HCT116 (cell line): ENCODE data around the gene SUPT3H.

Experiments
- CEBPB ChIP-seq: IDR thresholded peaks from 2 replicates; pipeline ENCODE4 v1.6.1; 2012; ENCODE audit warnings: low read depth
- ELF1 ChIP-seq: IDR thresholded peaks from 2 replicates; pipeline ENCODE4 v1.6.1; 2012; ENCODE audit warnings: low read depth, borderline replicate concordance
- EZH2 ChIP-seq: fragments of 200-600 bp; sonication (generic); IDR thresholded peaks from 2 replicates; pipeline ENCODE4 v1.6.1; 2017; ENCODE audit warnings: antibody characterized with exemption, mixed run types
- JUND ChIP-seq: IDR thresholded peaks from 2 replicates; pipeline ENCODE4 v1.6.1; 2012
- POLR2A ChIP-seq: IDR thresholded peaks from 2 replicates; pipeline ENCODE4 v1.7.0; 2011; ENCODE audit warnings: borderline replicate concordance; ENCODE audit not compliant: insufficient read depth, insufficient read length; ENCODE audit errors: extremely low read depth
- POLR2AphosphoS5 ChIP-seq: IDR thresholded peaks from 2 replicates; pipeline ENCODE4 v1.6.1; 2011; ENCODE audit warnings: mild to moderate bottlenecking, low read depth, low read length, moderate library complexity
- RAD21 ChIP-seq: IDR thresholded peaks from 2 replicates; pipeline ENCODE4 v1.6.1; 2012; ENCODE audit warnings: low read depth, mild to moderate bottlenecking
- SIN3A ChIP-seq: IDR thresholded peaks from 2 replicates; pipeline ENCODE4 v1.6.1; 2012; ENCODE audit warnings: low read depth
- SP1 ChIP-seq: IDR thresholded peaks from 2 replicates; pipeline ENCODE4 v1.6.1; 2012; ENCODE audit warnings: low read depth
- YY1 ChIP-seq: IDR thresholded peaks from 2 replicates; pipeline ENCODE4 v1.6.1; 2011; ENCODE audit warnings: low read length, low read depth, moderate library complexity, mild to moderate bottlenecking; ENCODE audit not compliant: insufficient replicate concordance; ENCODE audit errors: extremely low read depth
- ZNF274 ChIP-seq: fragments of 200-500 bp; sonication (Bioruptor generic); IDR thresholded peaks from 2 replicates; pipeline ENCODE4 v1.6.1; 2014; ENCODE audit warnings: mild to moderate bottlenecking, low read depth, low read length, inconsistent platforms
- TF ChIP-seq, protein P1 (sequence below), 3 experiments: fragments of 200-600 bp in 1 of 3; sonication (generic) in 1 of 3; IDR thresholded peaks in 2 of 3; conservative IDR thresholded peaks in 1 of 3; 2 replicates each; pipeline ENCODE4 v1.5.1; 2012 to 2017; ENCODE audit warnings: low read depth in 2 of 3, low read length in 2 of 3, antibody characterized with exemption in 1 of 3, borderline replicate concordance in 1 of 3, control low read depth in 1 of 3, mild to moderate bottlenecking in 1 of 3, mixed read lengths in 1 of 3, mixed run types in 1 of 3, moderate library complexity in 1 of 3; ENCODE audit not compliant: insufficient read depth in 1 of 3
- TF ChIP-seq, protein P2 (sequence below): IDR thresholded peaks from 2 replicates; pipeline ENCODE4 v1.6.1; 2012
- TF ChIP-seq, protein P3 (sequence below): IDR thresholded peaks from 2 replicates; pipeline ENCODE4 v1.6.1; 2012; ENCODE audit warnings: low read depth

- TF ChIP-seq, protein P1, sequence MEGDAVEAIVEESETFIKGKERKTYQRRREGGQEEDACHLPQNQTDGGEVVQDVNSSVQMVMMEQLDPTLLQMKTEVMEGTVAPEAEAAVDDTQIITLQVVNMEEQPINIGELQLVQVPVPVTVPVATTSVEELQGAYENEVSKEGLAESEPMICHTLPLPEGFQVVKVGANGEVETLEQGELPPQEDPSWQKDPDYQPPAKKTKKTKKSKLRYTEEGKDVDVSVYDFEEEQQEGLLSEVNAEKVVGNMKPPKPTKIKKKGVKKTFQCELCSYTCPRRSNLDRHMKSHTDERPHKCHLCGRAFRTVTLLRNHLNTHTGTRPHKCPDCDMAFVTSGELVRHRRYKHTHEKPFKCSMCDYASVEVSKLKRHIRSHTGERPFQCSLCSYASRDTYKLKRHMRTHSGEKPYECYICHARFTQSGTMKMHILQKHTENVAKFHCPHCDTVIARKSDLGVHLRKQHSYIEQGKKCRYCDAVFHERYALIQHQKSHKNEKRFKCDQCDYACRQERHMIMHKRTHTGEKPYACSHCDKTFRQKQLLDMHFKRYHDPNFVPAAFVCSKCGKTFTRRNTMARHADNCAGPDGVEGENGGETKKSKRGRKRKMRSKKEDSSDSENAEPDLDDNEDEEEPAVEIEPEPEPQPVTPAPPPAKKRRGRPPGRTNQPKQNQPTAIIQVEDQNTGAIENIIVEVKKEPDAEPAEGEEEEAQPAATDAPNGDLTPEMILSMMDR (IDR thresholded peaks at IDR 0.05 in 2 of 3, conservative IDR thresholded peaks at IDR 0.05 in 1 of 3; ENCODE audit: borderline replicate concordance in 1 of 3, insufficient read depth in 1 of 3, low read depth in 2 of 3, low read length in 2 of 3), result no peak
- TF ChIP-seq, protein P2, sequence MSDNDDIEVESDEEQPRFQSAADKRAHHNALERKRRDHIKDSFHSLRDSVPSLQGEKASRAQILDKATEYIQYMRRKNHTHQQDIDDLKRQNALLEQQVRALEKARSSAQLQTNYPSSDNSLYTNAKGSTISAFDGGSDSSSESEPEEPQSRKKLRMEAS, result no peak
- TF ChIP-seq CEBPB (no peak), SIN3A (no peak), YY1 (no peak), POLR2A (no peak), RAD21 (no peak), EZH2 (no peak), ELF1 (no peak), POLR2AphosphoS5 (no peak), SP1 (no peak), JUND (no peak), ZNF274 (no peak)
- TF ChIP-seq, protein P3, sequence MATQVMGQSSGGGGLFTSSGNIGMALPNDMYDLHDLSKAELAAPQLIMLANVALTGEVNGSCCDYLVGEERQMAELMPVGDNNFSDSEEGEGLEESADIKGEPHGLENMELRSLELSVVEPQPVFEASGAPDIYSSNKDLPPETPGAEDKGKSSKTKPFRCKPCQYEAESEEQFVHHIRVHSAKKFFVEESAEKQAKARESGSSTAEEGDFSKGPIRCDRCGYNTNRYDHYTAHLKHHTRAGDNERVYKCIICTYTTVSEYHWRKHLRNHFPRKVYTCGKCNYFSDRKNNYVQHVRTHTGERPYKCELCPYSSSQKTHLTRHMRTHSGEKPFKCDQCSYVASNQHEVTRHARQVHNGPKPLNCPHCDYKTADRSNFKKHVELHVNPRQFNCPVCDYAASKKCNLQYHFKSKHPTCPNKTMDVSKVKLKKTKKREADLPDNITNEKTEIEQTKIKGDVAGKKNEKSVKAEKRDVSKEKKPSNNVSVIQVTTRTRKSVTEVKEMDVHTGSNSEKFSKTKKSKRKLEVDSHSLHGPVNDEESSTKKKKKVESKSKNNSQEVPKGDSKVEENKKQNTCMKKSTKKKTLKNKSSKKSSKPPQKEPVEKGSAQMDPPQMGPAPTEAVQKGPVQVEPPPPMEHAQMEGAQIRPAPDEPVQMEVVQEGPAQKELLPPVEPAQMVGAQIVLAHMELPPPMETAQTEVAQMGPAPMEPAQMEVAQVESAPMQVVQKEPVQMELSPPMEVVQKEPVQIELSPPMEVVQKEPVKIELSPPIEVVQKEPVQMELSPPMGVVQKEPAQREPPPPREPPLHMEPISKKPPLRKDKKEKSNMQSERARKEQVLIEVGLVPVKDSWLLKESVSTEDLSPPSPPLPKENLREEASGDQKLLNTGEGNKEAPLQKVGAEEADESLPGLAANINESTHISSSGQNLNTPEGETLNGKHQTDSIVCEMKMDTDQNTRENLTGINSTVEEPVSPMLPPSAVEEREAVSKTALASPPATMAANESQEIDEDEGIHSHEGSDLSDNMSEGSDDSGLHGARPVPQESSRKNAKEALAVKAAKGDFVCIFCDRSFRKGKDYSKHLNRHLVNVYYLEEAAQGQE, result no peak
Observed at GRCh38 chr6:45417436-45417835, 39.7 kb upstream of the SUPT3H start.
